Forelimb muscle (tissue), 1 donor: ENCODE results near the gene HMX2. TPM values are rescaled to one million over a fixed set of nuclear protein-coding genes. Genes with fewer than 3 reads are reported as not detected.

Source experiments
- DNase-seq: peaks from one replicate; pipeline ENCODE4 v3.0.0-alpha.2; 2013; ENCODE audit warnings: low read depth
- polyA plus RNA-seq: library from polyadenylated mRNA; unstranded; fragments of 120-200 nt; gene quantifications from one replicate; pipeline ENCODE4 v1.2.1, GENCODE V29; 2013; ENCODE audit not compliant: insufficient read length

HMX2 gene
- polyA plus RNA-seq, 1 donor = not detected

DNA sequence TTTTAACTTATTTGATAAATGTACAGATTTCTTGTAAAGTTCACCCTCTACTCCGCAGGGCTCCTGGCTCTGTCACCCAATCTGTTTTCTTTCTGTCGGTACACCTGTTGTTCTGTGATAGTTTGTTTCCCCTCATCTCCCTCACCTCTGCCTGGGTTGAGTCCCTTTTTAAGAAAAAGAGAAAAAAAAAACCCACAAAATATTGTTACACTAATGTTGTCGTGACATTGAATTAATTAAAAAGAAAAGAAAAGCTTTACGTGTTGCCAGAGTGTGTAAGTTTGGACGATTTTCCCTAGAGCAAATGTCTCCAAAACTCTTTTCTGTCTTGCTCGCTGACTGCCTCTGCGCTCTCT is 8.8 kb upstream of the HMX2 start:
- DNase-seq = no peak

DNA sequence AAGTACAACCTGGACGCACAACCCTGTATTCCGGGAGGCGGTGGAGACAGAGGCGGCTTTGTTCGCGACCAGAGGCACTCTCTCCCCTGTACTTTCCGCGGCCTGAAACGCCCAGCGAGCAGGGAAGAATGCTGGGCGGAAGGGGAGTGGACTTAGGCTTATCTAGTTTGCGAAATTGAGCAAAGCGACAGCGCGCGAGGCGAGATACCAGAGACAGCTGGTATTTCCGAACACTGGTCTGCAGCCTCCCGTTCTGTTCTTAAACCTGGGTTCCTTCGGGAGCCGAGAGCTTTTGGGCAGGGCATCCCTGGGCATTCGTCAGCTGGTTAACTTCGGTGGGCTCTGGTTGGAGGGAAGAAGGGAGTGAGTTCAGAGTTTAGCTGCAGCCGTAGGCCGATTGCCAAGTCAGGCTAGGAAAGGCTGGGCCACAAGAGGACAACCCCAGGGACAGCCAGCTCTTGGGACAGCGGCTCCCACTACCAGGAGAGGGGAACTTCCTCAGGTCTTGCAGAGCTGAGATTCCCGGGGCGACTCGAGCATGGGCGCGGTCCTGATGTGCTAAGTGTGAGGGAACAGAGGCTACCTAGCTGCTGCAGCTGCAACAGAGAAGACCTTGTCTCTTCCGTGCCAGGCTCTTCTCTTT is 8.3 kb upstream of the HMX2 start:
- no peak for DNase-seq

DNA sequence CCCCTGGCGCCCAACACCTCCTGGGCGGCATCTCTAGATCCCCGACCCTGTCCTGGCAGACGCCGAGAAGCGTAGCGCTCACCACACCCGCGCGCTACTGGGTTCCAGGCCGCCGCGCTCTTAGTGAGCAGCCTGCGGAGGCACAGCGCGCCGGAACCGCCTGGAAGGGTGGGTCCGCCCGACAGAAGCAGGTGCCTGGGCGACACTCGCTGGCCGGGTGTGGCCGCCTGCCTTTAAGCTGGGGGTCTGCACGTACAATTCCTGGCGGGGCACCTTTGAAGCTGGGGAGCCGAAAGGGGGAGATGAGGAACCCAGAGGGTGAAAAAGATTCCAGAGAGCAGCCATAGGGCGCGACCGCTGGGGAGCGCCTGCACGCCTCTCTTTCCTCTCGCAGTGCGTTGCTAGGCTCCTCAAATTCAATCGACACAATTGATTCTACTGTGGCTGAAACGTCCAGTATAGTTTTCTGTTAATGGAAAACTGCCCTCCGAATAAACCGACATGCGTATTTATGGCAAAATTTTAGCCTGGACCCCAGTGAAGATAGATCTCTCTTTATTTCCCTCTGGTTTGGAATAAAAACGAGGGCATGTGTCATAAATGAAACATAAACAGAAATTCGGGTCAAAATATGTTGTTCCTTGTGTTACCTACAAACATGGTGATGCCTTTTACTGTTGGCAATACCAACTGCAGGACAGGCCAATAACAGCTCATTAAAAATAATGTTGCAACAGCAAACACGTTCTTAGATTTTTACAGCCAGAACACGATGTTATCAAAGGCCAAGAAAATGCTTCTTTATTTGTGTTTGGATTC is 7.6 kb upstream of the HMX2 start:
- no peak for DNase-seq

DNA sequence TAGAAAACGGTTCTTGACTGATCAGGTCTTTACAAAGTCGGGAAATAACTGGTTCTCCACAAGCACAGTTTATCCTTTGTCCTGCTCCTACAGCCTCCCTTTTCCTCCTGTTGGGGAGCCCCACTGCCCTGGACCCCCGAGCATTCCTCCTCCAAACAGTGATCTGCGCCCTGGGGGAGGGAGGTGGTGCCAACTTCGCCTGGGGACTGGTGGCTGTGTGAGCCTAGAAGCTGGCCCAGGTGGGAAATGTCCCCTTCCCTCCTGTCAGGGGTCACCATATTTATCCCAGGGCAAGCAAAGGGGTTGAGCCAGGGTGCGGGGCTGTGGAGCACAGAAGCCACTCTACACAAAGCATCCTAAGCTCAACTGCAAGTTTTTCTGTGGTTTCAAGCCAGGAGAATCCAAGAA is 6.9 kb upstream of the HMX2 start:
- DNase-seq = no peak

DNA sequence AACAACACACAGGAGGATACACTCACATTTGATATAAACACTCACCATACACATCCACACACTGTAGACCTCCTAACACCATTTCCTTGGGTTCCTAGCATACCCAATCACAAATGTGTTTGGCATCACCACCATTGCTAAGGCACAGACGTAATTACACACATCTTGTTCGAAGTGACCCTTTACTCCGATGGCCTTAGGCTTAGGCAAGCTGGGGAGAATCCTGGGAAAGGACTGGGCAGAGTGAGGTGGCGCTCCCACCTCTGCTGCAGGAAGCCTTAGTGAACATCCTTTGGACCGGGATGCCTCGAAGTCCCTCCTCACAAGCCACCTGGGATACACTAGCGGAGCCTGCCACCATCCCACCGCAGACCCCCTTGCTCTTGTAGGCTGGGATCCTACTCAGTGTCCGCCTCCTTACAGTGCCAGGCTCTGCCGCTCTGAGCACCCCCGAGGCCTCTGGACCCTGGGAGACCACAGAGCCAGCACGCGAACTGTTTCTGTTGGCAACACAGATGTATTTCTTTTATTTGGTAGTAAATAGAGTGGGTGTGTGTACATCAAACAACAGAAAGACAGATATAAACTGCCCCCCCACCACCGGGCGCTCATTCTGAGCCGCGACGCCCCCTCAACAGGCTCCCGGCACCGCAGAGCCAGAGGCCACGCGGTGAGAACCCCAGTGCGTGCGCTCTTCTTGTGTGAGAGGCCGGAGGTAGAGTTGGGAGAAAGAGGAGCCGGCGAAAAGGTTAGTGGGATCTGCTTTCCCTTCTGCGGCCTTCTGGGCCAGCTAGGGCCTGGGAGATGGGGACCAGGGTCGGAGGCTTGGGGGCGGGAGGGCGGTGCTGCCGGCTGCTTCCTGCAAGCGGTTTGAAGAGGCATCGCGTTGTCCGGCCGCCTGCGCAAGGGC is 5.9 kb upstream of the HMX2 start:
- DNase-seq = no peak

DNA sequence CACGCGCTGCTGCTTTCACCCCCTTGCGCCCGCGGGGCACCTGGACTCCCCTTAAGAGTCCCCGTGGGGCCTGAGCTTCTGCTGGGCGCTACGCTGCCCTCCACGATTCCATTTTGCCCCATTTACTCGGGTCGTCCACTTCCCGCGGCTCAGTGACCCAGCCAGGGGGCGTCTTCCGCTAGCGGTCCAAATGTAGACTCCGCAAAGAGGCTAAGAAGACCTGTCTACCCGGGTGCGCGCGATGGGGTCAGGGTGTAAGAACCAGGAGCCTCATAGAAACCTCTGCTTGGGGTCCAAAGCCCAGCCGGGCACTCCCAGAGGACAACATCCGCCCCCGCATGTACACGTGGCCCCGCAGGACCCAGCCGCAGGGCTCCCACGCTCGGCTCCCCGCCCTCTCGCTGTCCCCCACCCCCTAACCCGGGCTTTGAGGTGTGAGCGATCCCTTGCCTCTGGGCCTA is 5.2 kb upstream of the HMX2 start:
- DNase-seq = no peak

DNA sequence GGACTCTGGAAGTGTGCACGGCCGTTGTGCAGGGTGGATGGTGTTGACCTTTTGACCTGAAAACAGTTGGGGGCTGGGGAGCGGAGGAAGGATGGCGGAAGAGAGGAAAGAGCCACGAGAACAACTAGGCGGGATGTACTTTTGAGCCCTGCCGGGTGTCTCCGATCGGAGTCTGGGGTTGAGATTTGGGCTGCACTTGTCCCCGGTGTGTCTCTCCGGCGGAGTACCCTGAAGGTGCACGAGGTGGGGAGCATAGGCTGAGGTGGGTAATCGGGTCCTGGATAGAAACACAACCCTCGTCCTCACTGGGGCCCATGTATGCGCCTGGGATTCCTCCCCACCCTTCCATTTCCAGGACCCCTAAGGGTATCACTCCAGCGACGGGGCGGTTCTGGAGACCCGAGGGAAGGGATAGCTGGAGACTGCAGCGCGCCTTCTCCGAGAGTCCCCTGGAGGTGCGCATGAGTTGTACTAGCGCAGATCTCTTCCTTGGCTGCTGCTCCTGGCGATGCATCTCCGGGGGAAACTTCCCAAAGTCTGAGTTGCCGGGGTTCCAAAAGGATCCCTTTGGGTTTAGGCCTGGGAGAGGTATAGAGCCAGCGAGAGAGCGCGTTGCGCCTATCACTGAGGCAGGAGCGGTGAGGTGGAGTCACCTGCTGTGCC is 4.6 kb upstream of the HMX2 start:
- no peak for DNase-seq

DNA sequence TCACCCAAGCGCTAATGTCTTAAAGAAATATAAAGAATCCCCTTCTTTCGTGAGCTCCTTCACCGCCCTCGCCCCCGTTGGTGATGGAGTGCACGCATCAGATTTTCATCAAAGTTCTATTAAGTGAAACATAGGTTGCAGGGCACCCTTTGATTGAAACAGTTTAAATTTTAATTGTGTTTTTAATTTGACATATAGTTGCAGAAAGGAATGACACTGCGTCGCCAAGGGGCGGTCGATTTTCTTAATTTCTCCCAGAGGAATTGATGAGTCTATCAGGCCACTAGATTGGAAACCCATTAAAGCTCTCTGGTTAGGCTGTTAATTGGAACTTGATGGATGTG is 4.1 kb upstream of the HMX2 start:
- DNase-seq = no peak

DNA sequence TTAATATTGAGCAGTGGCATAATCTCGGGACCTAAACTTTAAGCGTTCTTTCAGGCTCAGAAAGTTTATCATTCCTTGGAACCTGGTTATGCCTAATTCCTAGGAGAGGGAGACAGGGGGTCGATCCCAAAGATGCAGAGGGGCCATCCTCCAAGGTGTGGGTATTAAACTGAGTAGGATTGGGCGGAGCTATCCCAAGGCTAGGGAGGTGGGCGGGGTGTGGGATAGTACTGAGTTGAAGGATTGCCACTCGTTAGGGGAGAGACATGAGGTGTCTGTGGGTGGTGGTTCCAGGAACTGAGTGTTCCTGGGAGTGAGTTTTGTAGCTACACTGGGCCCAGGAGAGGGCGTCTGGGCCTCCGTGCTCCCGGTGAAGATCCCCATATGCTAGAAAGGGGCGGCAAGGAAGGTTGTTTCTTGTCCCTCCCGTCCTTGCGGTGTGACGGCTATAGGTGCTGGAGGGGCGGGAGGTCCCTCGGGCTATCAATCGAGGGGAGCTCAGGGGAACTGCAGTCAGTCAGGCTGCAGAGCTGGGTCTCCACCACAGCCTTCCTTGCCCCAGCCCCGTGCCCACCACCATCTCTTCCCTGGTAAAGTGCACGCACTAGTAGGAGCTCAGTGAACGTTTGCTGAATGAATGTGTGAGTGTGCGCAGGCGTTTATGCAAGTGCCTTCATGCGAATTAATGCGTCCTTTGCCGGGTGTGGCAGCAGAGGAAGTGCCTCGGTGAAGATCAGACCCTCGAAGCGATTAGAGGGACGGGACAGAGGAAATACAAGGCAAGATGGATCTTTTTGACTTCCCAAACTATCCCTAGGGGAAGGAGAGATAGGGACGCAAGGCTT is 3.0 kb upstream of the HMX2 start:
- DNase-seq = no peak

DNA sequence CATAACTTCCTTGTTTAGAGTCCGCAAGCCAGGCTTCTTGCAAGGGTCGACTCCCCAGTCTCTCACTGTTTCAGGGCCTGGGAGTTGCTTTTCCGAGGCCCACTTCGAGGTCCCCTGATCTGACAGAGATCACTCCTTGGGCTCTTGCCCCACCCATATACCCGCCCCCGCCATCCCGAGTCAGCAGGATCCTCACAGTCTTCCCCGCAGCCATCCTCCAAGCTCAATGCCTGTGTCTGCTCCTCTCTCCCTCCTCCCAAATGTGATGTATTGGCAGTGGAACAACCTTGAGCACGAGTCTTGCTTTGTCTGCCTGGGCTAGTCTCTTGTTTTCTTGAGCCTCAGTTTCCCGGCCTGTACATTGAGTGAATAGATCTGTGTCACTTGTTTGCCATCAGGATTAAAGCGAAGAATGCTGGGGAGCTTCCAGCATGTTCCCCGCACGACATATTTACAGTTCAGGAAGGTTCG is 2.4 kb upstream of the HMX2 start:
- DNase-seq = no peak

DNA sequence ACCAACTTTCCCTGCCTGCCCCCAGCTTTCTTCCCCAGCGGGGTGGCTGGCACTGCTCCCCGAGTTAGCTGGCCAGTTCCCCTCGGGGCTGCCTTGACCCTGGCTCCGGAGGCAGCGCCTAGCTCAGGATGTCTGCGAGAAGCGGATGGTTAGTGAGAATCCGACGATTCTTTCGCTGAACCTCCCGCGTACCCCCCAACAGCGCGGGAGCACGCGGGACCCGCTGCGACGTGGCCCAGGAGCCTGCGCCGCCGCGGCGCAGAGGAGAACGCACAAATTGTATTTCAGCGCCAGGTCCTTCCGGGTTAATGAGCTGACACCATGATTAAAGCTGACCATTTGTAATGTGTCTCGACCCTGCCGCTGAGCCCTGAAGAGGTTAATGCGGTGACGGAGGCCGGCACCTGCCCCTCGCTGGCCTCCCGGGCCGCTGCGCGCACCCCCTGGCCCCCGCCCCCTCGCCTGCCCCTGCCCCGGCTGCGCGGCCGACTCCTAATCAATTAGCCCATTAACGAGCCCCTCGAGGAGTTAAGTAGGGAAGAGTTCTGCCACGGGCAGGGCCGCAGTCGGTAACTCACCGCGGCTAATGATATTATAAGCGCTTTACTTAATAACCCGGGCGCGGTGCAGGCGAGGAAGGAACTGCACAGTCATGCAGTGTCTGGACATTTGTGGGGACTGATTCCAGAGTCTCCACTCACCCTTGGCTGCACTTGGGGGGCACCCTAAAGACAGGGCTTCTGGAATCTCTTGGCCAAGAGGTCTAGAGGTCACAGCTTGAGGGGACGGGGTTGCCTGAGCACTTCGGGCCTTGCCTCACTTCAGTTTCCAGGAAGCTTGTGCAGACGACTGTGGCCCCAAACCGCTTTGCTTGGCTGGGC is 1.7 kb upstream of the HMX2 start:
- DNase-seq = no peak

DNA sequence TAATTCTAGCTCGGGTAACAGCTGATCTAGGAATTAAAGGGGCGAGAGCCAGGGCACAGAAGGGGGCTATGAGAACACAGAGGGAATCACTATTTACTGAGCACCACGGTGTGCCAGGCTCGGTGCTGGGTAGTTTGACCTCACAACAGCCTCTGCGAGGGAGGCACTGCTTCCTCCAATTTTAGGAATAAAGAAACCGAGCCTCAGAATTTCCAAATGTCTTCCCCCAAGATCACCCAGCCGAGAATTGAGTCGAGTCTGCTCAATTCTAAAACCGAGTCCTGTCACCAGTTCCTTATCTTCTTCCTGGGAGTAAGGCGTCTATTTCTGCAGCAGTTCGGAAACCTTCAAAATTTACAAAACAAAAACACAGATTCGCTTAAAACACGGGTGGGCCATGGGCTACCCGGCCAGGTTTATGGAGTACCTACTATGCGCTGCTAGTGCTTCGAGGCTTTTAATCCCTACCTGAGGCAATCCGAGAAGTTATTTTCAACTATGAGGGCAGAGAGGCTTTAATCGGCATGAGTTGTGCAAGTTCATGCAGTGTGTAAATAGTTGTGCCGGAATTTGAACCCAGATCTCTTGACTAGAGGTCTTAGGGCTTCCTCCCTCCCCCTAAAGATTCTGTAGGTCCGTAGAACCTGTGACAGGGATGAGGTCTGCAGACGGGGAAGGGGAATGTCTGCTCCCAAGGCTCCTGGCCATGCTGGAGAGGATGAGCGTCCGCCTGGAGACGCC is 872 bp upstream of the HMX2 start:
- DNase-seq = no peak

DNA sequence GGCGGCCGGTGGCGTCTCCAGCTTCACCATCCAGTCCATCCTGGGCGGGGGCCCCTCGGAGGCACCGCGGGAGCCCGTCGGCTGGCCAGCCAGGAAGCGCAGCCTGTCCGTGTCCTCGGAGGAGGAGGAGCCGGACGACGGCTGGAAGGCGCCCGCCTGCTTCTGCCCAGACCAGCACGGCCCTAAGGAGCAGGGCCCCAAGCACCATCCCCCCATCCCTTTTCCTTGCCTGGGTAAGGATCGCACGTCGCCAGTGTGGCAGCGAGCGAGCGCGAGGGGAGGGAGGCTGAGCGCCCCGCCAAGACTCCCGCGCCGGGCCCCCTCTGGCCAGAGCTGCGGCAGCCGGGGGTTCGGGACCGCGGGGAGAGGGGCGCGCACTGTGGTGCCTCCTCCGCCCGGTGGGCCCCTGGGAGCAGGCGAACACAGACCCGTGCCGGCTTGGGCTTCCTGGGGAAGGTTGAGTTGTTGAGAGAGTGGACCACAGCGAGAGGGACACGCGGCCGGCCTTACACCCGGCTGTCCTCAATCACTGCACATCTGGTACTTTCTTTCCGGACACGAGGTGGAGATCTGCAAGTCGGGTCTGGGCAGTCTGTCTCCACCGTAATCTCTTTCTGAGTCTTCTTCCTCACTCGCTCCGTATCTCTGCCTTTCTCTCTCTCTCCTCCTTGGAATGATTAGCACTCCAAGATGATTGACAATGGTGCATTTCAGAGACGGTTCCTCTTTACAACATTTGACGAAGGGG is 652 bp downstream of the HMX2 start:
- no peak for DNase-seq

DNA sequence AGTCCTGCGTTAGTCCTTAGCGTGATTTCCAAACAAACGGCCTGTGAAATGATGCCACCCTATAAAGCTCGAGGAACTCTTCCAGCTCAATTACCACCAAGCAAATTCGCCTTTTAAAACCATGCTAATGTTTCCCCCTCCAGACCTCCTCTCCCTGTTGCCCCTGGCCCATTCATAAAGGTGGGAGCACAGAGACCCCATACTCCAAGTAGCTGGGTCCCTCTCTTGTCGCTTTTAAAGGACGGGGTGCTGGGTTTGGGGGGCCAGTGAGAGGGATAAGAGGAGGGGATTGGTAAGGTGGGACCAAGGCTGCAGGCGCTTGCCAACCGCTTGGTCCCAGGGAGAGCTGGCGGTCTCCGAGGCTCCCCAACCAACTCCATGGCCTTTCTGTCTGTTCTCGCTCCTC is 1.2 kb downstream of the HMX2 start:
- no peak for DNase-seq

DNA sequence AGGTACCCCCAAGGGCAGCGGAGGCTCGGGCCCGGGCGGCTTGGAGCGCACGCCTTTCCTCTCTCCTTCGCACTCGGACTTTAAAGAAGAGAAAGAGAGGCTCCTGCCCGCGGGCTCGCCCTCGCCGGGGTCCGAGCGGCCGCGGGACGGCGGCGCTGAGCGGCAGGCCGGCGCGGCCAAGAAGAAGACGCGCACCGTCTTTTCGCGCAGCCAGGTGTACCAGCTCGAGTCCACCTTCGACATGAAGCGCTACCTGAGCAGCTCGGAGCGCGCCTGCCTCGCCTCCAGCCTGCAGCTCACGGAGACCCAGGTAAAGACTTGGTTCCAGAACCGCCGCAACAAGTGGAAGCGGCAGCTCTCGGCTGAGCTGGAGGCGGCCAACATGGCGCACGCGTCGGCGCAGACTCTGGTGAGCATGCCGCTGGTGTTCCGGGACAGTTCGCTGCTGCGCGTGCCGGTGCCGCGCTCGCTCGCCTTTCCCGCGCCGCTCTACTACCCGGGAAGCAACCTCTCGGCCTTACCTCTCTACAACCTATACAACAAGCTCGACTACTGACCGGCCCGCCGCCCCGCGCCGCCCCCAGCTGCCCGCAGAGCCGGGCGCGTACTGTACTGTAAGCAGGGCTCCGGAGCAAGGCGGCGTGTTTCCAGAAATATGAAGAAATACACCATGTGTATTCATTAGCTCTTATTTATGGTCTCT is 1.8 kb downstream of the HMX2 start:
- no peak for DNase-seq

DNA sequence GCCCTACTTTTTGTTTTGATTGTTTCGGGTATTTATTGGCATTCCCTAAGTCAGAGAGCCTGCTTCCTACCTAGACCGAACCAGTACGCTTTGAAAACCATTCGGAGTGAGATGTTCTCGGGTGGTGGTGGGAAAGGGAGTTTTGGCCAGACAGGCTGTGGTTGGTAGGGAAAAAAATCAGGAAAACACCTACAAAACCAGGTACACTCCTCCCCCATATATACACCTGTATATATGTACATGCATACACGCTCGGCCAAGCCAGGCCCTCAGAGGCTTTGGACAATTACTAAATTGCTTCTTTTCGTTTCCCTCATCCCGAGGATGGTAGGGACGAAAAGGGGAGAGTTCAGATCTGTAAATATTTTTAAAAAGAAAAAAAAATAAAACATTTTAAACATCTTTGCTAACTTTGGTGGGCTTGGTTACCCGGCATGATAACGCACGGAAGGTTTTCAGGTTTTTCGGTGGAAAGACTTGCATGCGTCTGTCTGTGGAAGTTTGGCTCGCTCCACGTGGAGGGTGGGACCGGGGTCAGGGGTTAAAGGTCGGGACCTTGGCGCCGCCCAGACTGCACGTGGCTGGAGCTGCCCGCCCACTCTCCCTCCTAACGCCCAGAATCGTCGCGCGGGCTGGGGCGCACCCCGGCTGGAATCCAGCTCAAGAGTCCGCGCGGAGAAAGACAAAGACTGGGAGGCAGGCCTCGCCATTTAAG is 2.5 kb downstream of the HMX2 start:
- DNase-seq = no peak
